OCI-LY1 (cell line): Measurements from ENCODE around the gene NT5C2.

ENCODE experiments used
- H2AFZ ChIP-seq: fragments of 200-600 bp; sonication (generic), shearing (Covaris generic); 2 replicates; pipeline ENCODE4 v1.6.0; 2014; ENCODE audit warnings: antibody characterized with exemption, mild to moderate bottlenecking, low read length
- H3F3A ChIP-seq: fragments of 200-600 bp; sonication (generic), shearing (Covaris generic); 2 replicates; pipeline ENCODE4 v1.6.0; 2014; ENCODE audit warnings: mild to moderate bottlenecking, antibody characterized with exemption, low read length, moderate library complexity; ENCODE audit not compliant: insufficient read depth
- H3K27ac ChIP-seq: fragments of 200-600 bp; sonication (generic); 2 replicates; pipeline ENCODE4 v1.5.1; 2014; ENCODE audit warnings: low read length, mixed run types, mild to moderate bottlenecking, low read depth; ENCODE audit not compliant: poor library complexity, severe bottlenecking
- H3K27me3 ChIP-seq: fragments of 200-600 bp; sonication (generic); 2 replicates; pipeline ENCODE4 v1.6.0; 2014; ENCODE audit warnings: antibody characterized with exemption, mild to moderate bottlenecking, low read length, moderate library complexity; ENCODE audit not compliant: insufficient read depth
- H3K36me3 ChIP-seq: fragments of 200-600 bp; sonication (generic); 2 replicates; pipeline ENCODE4 v1.6.1; 2014; ENCODE audit warnings: mild to moderate bottlenecking, antibody characterized with exemption, low read length, moderate library complexity, mixed read lengths; ENCODE audit not compliant: insufficient read depth
- H3K4me1 ChIP-seq: fragments of 200-600 bp; sonication (generic); 2 replicates; pipeline ENCODE4 v1.5.1; 2014; ENCODE audit warnings: mild to moderate bottlenecking, low read length, moderate library complexity; ENCODE audit not compliant: insufficient read depth, severe bottlenecking
- H3K4me2 ChIP-seq: fragments of 200-600 bp; sonication (generic), shearing (Covaris generic); 2 replicates; pipeline ENCODE4 v1.6.1; 2014; ENCODE audit warnings: low read length
- H3K4me3 ChIP-seq: fragments of 200-600 bp; sonication (generic); 2 replicates; pipeline ENCODE4 v1.5.1; 2014; ENCODE audit warnings: low read length, low read depth, mild to moderate bottlenecking, mixed read lengths; ENCODE audit not compliant: poor library complexity, severe bottlenecking
- H3K79me2 ChIP-seq: fragments of 200-600 bp; shearing (Covaris generic); 2 replicates; pipeline ENCODE4 v1.6.1; 2016; ENCODE audit warnings: mixed run types, low read length, mixed read lengths; ENCODE audit not compliant: insufficient read depth
- H3K9ac ChIP-seq: fragments of 200-600 bp; sonication (generic), shearing (Covaris generic); 2 replicates; pipeline ENCODE4 v1.6.1; 2014; ENCODE audit warnings: mild to moderate bottlenecking, low read length, mixed read lengths
- H3K9me2 ChIP-seq: fragments of 200-600 bp; sonication (generic), shearing (Covaris generic); 2 replicates; pipeline ENCODE4 v1.6.1; 2014; ENCODE audit warnings: low read depth, mild to moderate bottlenecking, low read length, mixed read lengths
- H3K9me3 ChIP-seq: fragments of 200-600 bp; shearing (Covaris generic); 2 replicates; pipeline ENCODE4 v1.6.1; 2014; ENCODE audit warnings: low read length, mixed read lengths
- H4K20me1 ChIP-seq: fragments of 200-600 bp; sonication (generic), shearing (Covaris generic); 2 replicates; pipeline ENCODE4 v1.6.0; 2016; ENCODE audit warnings: mild to moderate bottlenecking, low read length; ENCODE audit not compliant: insufficient read depth
- CTCF ChIP-seq: fragments of 200-600 bp; sonication (generic), shearing (Covaris generic); IDR thresholded peaks from 2 replicates; pipeline ENCODE4 v1.5.1; 2017; ENCODE audit warnings: mild to moderate bottlenecking, antibody characterized with exemption, low read length, moderate library complexity, mixed read lengths
- EZH2 ChIP-seq: fragments of 200-600 bp; sonication (generic), shearing (Covaris generic); IDR thresholded peaks from 2 replicates; pipeline ENCODE4 v1.8.0; 2017; ENCODE audit warnings: borderline replicate concordance, mixed run types, mild to moderate bottlenecking, antibody characterized with exemption, low read length, moderate library complexity, mixed read lengths

NT5C2 gene

GRCh38 chr10:103086261-103086660, 106.8 kb downstream of the NT5C2 start:
- Histone ChIP-seq H3K27me3 (no peaks in the 10 kb centered on the region), H2AFZ (no peak overlapping the region), H3K79me2 (no peaks in the 10 kb centered on the region), H3K4me1 (no peaks in the 10 kb centered on the region), H3K4me2 (no peak overlapping the region), H4K20me1 (no peaks in the 10 kb centered on the region), H3F3A (no peaks in the 10 kb centered on the region), H3K27ac (no peak overlapping the region), H3K9me3 (no peaks in the 10 kb centered on the region), H3K4me3 (no peak overlapping the region), H3K9ac (no peak overlapping the region), H3K9me2 (no peaks in the 10 kb centered on the region), H3K36me3 (peaks cover 66% of the 10 kb centered on the region)
- TF ChIP-seq EZH2, result no peak
- no peak for TF ChIP-seq CTCF

- Histone ChIP-seq H3K4me1 (no peaks in the 10 kb centered on the region), H3K9ac (no peak overlapping the region), H3K79me2 (no peaks in the 10 kb centered on the region), H2AFZ (no peak overlapping the region), H3K27me3 (no peaks in the 10 kb centered on the region), H3K27ac (no peak overlapping the region), H3K4me3 (no peak overlapping the region), H4K20me1 (no peaks in the 10 kb centered on the region), H3K36me3 (peaks cover 45% of the 10 kb centered on the region), H3K9me2 (no peaks in the 10 kb centered on the region), H3F3A (no peaks in the 10 kb centered on the region), H3K4me2 (no peak overlapping the region), H3K9me3 (no peaks in the 10 kb centered on the region)
- TF ChIP-seq EZH2, result no peak
- no peak for TF ChIP-seq CTCF
Measured at GRCh38 chr10:103083977-103084320, 109.1 kb downstream of the NT5C2 start.

- Histone ChIP-seq H2AFZ (no peak overlapping the region), H3K4me2 (no peak overlapping the region), H3F3A (no peaks in the 10 kb centered on the region), H3K4me3 (no peak overlapping the region), H3K4me1 (no peaks in the 10 kb centered on the region), H3K27me3 (no peaks in the 10 kb centered on the region), H3K9me2 (no peaks in the 10 kb centered on the region), H3K36me3 (peaks cover 41% of the 10 kb centered on the region), H3K9me3 (no peaks in the 10 kb centered on the region), H4K20me1 (no peaks in the 10 kb centered on the region), H3K9ac (no peak overlapping the region), H3K27ac (no peak overlapping the region), H3K79me2 (no peaks in the 10 kb centered on the region)
- TF ChIP-seq CTCF (no peak), EZH2 (no peak)
Measured at GRCh38 chr10:103083266-103083976, 109.7 kb downstream of the NT5C2 start.
